DMS 273 (cell line): ENCODE measurements around the gene RAD54L.
"Not testable (repeated sequence)": the region's sequence is repeated elsewhere in the genome, so short reads cannot be mapped to it uniquely, and the experiment has no call there.

Experiments used
- DNase-seq: peaks from one replicate; lab custom pipeline; 2025; ENCODE audit not compliant: unreplicated experiment; lab: John Stamatoyannopoulos, UW

The RAD54L gene

GRCh38 chr1:46238865-46239264 lies 8.7 kb upstream of the RAD54L start:
- DNase-seq: not testable (repeated sequence)

GRCh38 chr1:46241733-46242132 lies 5.8 kb upstream of the RAD54L start:
- not testable (repeated sequence) for DNase-seq

GRCh38 chr1:46242918-46243317 lies 4.6 kb upstream of the RAD54L start:
- no peak for DNase-seq

DNA sequence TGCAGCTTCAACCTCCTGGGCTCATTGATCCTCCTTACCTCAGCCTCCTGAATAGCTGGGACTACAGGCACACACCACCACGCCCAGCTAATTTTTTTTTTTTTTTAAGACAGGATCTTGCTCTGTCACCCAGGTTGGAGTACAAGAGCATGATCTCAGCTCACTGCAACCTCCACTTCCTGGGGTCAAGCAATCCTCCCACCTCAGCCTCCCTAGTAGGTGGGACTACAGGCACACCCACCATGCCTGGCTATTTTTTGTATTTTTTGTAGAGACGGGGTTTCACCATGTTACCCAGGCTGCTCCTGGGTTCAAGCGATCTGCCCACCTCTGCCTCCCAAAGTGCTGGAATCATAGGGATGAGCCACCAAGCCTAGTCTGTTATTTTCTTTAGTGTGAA lies 3.7 kb upstream of the RAD54L start:
- DNase-seq: not testable (repeated sequence)

- peak; percentile 73 for DNase-seq
Observed at GRCh38 chr1:46244656-46245371, 2.7 kb upstream of the RAD54L start.

DNA sequence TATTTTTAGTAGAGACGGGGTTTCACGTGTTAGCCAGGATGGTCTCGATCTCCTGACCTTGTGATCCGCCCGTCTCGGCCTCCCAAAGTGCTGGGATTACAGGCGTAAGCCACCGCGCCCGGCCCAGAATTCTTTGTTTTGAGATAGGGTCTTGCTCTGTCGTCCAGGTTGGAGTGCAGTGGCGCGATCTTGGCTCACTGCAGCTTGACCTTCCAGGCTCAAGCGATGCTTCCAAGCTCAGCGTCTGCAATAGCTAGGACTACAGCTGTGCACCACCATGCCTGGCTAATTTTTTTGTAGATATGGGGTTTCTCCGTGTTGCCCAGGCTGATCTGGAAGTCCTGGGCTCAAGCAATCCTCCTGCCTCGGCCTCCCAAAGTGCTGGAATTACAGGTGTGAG lies 1.4 kb upstream of the RAD54L start:
- not testable (repeated sequence) for DNase-seq

GRCh38 chr1:46246548-46247435 lies 771 bp upstream of the RAD54L start:
- DNase-seq: peak; percentile 88

GRCh38 chr1:46248122-46248920 lies 758 bp downstream of the RAD54L start:
- peak; percentile 86 for DNase-seq

DNA sequence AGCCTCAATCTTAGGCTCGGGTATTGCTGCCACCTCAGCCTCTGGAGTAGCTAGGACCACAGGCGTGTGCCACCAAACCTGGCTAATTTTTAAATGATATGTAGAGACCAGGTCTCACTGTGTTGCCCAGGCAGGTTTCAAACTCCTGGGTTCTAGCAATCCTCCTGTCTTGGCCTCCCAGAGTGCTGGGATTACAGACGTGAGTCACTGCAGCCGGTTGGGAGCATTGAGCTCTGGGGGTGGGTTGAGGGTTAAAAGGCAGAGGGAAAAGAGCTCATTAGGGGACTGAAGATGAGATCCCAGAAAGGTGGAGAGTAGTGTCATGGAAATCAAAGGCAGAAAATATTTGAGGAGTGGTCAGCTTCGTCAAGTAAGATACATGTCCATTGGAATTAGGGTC lies 7.1 kb downstream of the RAD54L start:
- DNase-seq: no peak

GRCh38 chr1:46256523-46256922 lies 9.0 kb downstream of the RAD54L start:
- no peak for DNase-seq

GRCh38 chr1:46262508-46262907 lies 14.9 kb downstream of the RAD54L start:
- no peak for DNase-seq

DNA sequence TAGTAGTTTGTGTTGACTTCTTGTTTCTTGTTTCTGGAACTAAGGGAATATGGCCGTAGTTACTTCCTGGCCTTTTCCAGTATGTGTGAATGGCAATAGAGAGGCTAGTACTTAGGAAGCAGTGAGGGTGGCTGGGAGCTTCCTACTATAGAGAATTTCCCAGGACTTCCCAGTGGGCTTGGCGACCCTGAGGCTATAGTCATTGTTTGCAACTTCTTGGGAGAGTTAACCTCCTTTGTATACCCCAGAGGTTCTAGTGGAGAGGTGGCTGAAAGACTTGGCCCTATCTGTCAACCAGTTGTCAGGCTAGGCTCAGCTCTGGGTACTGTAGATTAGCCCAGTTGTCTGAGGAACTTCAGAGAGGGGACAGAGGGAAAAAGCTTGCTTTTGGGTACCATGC lies 15.6 kb downstream of the RAD54L start:
- DNase-seq: no peak

DNA sequence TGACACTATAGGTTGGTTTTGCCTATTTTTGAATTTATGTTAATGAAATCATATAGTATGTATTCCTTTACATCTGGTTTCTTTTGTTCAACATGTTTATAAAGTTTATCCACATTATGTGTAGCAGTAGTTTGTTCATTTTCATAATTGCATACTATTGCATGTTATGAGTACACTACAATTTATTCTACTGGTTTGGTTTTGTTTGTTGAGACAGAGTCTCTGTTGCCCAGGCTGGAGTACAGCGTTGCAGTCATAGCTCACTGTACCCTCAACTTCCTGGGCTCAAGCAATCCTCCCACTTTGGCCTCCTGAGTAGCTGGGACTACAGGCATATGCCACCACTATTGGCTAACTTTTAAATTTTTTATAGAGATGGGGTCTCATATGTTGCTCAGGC lies 21.0 kb downstream of the RAD54L start:
- DNase-seq: no peak

GRCh38 chr1:46274225-46275029 lies 26.9 kb downstream of the RAD54L start:
- peak; percentile 29 for DNase-seq

DNA sequence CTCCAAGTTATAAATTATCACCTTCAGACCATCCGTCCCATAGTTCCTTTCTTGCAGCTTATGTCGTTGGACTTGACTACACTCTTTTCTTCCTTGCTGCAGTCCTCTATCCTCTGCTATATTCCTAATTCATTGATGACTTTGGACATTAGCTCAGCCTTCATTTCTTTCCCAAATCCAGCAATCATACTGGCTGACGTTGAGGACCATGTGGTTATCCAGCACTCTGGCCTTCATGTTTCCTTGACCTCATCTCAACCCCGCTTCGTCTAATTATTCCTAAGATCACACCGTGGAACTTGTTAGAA lies 27.4 kb downstream of the RAD54L start:
- DNase-seq: no peak

DNA sequence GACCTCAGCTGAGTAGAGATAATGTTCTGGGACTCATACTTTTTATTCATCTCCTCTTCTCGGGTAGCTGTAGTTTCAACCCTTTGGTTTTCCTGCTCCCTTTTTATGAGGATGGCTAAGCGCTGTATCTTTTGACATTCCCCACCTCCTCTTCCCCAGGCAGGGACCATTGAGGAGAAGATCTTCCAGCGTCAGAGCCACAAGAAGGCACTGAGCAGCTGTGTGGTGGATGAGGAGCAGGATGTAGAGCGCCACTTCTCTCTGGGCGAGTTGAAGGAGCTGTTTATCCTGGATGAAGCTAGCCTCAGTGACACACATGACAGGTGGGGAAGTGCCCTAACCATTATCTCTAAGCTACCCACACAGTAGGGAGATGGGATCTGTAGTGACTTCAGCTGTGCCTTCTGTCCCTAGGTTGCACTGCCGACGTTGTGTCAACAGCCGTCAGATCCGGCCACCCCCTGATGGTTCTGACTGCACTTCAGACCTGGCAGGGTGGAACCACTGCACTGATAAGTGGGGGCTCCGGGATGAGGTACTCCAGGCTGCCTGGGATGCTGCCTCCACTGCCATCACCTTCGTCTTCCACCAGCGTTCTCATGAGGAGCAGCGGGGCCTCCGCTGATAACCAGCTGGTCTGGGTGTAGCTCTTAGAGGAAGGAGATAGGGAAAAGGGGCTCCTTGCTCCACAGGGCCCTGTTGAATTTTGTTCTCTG lies 30.3 kb downstream of the RAD54L start:
- DNase-seq: no peak

GRCh38 chr1:46278807-46279206 lies 31.2 kb downstream of the RAD54L start:
- DNase-seq: no peak

DNA sequence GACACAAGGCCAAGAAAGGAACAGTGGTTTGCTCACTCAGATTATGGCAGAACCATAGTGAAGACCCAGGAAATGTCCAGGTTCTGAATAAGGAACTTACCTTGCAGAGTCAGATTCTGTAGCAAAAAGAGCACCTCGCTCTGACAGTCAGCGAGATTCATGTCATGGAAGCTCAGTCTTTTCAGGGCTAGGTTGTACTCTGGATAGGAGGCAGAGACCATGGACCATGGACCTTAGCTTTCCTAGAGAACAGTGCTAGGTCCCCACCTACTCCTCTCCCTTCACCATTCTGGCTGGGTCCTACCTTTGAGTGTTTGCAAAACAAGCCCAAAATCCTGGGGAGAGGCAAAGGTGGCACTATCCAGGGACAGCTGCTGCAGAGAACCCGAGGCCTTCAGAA lies 32.5 kb downstream of the RAD54L start:
- no peak for DNase-seq

GRCh38 chr1:46281021-46281420 lies 33.5 kb downstream of the RAD54L start:
- DNase-seq: no peak

- no peak for DNase-seq
Observed at GRCh38 chr1:46284058-46284457, 36.5 kb downstream of the RAD54L start.
